AG04450 (cell line): ENCODE results near the gene VSTM4. TPM values are rescaled to one million over a fixed set of nuclear protein-coding genes. Genes with fewer than 3 reads are reported as not detected.

ENCODE experiments used
- CTCF ChIA-PET: fragments of 300-600, 350-600 bp; formaldehyde crosslinking; extraction: SDS; loops from one replicate; lab custom pipeline; 2022; ENCODE audit warnings: antibody characterized with exemption, inconsistent platforms; lab: Charles Lee
- POLR2A ChIA-PET: fragments of 350-600 bp; formaldehyde crosslinking; extraction: SDS; loops from one replicate; lab custom pipeline; 2021; ENCODE audit warnings: antibody characterized with exemption, inconsistent platforms; lab: Yijun Ruan, JAX
- DNase-seq: peaks from one replicate; pipeline ENCODE4 v3.0.0-alpha.2; 2011; ENCODE audit warnings: low read depth, low spot score
- H3K27ac ChIP-seq: one replicate; pipeline ENCODE4 v1.5.1; 2012; ENCODE audit warnings: low read depth, low read length, control low read depth
- H3K27me3 ChIP-seq: one replicate; pipeline ENCODE4 v1.6.0; 2012; ENCODE audit warnings: low read length; ENCODE audit not compliant: control insufficient read depth, insufficient read depth
- H3K4me3 ChIP-seq: 2 replicates; pipeline ENCODE4 v1.5.1; 2011; ENCODE audit warnings: mild to moderate bottlenecking, low read depth, low read length, control low read depth
- H3K9me3 ChIP-seq: 2 replicates; pipeline ENCODE4 v1.5.1; 2012; ENCODE audit warnings: low read length; ENCODE audit not compliant: control insufficient read depth, insufficient read depth
- CTCF ChIP-seq: IDR thresholded peaks from 2 replicates; pipeline ENCODE4 v1.5.1; 2011; ENCODE audit warnings: low read depth, low read length, control low read depth, inconsistent platforms
- polyA plus RNA-seq: library from polyadenylated mRNA; depleted of rRNA; stranded (reverse); fragments of >200 nt; gene quantifications from 2 replicates; pipeline ENCODE4 v1.2.3, GENCODE V29; 2011

Gene VSTM4
- polyA plus RNA-seq, 1 experiment, result 3.6 TPM

- ChIA-PET POLR2A (no interaction called here), CTCF (interaction anchor here (1.1 kb wide), 1 partner anchor 43 kb away, joined by 3 read pairs; no protein-coding TSS in a partner anchor)
- peaks cover 15% of the 10 kb centered on the region for H3K27me3 ChIP-seq
- H3K27ac ChIP-seq, result no peak overlapping the region
- TF ChIP-seq CTCF, result no peak
- no peaks in the 10 kb centered on the region for H3K9me3 ChIP-seq
- H3K4me3 ChIP-seq, result no peak overlapping the region
- no peak for DNase-seq
These were observed 5.6 kb upstream of the VSTM4 start for GRCh38 chr10:49120911-49121310.

- no peak overlapping the region for H3K4me3 ChIP-seq
- ChIA-PET POLR2A (no interaction called here), CTCF (no interaction called here)
- H3K27me3 ChIP-seq, result peaks cover 16% of the 10 kb centered on the region
- H3K27ac ChIP-seq, result no peak overlapping the region
- no peaks in the 10 kb centered on the region; the same call in 1 of the 2 replicates for H3K9me3 ChIP-seq
- TF ChIP-seq CTCF, result no peak
- DNase-seq, result no peak
These were observed 4.4 kb upstream of the VSTM4 start for GRCh38 chr10:49119746-49120145.

- H3K27me3 ChIP-seq, result peaks cover 13% of the 10 kb centered on the region
- H3K27ac ChIP-seq, result no peak overlapping the region
- POLR2A ChIA-PET, result no interaction called here
- CTCF ChIA-PET, result no interaction called here
- no peak overlapping the region for H3K4me3 ChIP-seq
- TF ChIP-seq CTCF, result no peak
- DNase-seq, result no peak
- H3K9me3 ChIP-seq, result no peaks in the 10 kb centered on the region; the same call in 1 of the 2 replicates
These were observed 3.2 kb upstream of the VSTM4 start for GRCh38 chr10:49118430-49119074.

GRCh38 chr10:49117376-49118070 is 2.2 kb upstream of the VSTM4 start:
- Histone ChIP-seq H3K4me3 (no peak overlapping the region), H3K27me3 (peaks cover 13% of the 10 kb centered on the region), H3K27ac (no peak overlapping the region), H3K9me3 (no peaks in the 10 kb centered on the region; the same call in 1 of the 2 replicates)
- TF ChIP-seq CTCF, result no peak
- ChIA-PET CTCF (interaction anchor here (1.1 kb wide), 1 partner anchor 24 kb away, joined by 3 read pairs; no protein-coding TSS in a partner anchor), POLR2A (no interaction called here)
- no peak for DNase-seq
